Keratinocyte (primary cell): ENCODE measurements around the gene CAMP. TPM values are rescaled to one million over a fixed set of nuclear protein-coding genes. Genes with fewer than 3 reads are reported as not detected.

Experiments used
- DNase-seq: peaks from one replicate; pipeline ENCODE4 v3.0.0-alpha.2; 2011; ENCODE audit warnings: low read depth, missing footprints, low spot score
- FAIRE-seq: peaks from 2 replicates; lab custom pipeline; 2011; peaks lifted over from hg19 to GRCh38; lab: Jason Lieb, UNC
- H2AFZ ChIP-seq: 2 replicates; pipeline ENCODE4 v1.6.0; 2012; ENCODE audit warnings: low read length, control low read depth, inconsistent platforms; ENCODE audit not compliant: control insufficient read depth
- H3K27ac ChIP-seq: 2 replicates; pipeline ENCODE4 v1.5.1; 2011; ENCODE audit warnings: low read length; ENCODE audit not compliant: control insufficient read depth, insufficient read depth
- H3K27me3 ChIP-seq: 3 replicates; pipeline ENCODE4 v1.6.0; 2011; ENCODE audit warnings: low read length; ENCODE audit not compliant: control insufficient read depth, insufficient read depth; ENCODE audit errors: extremely low read depth
- H3K36me3 ChIP-seq, 2 experiments: 2 replicates in 1 of 2; 3 replicates in 1 of 2; pipeline ENCODE4 v1.5.1; 2011; ENCODE audit warnings: low read length in 2 of 2, mild to moderate bottlenecking in 1 of 2; ENCODE audit not compliant: control insufficient read depth in 2 of 2, insufficient read depth in 2 of 2; ENCODE audit errors: extremely low read depth in 1 of 2
- H3K4me1 ChIP-seq: 3 replicates; pipeline ENCODE4 v1.5.1; 2011; ENCODE audit warnings: low read length; ENCODE audit not compliant: control insufficient read depth, insufficient read depth; ENCODE audit errors: extremely low read depth
- H3K4me2 ChIP-seq: 3 replicates; pipeline ENCODE4 v1.6.0; 2011; ENCODE audit warnings: low read depth, low read length; ENCODE audit not compliant: control insufficient read depth, insufficient read depth; ENCODE audit errors: extremely low read depth
- H3K4me3 ChIP-seq, 3 experiments: fragments of 200-600 bp in 1 of 3; sonication (generic) in 1 of 3; 2 replicates in 2 of 3; 3 replicates in 1 of 3; pipeline ENCODE4 v1.5.1; 2011 to 2016; ENCODE audit warnings: low read length in 3 of 3, mild to moderate bottlenecking in 3 of 3, control low read depth in 2 of 3, inconsistent platforms in 1 of 3, low read depth in 1 of 3, mixed read lengths in 1 of 3, mixed run types in 1 of 3, moderate library complexity in 1 of 3; ENCODE audit not compliant: control insufficient read depth in 2 of 3, insufficient read depth in 2 of 3; ENCODE audit errors: extremely low read depth in 1 of 3
- H3K79me2 ChIP-seq: 2 replicates; pipeline ENCODE4 v1.6.0; 2012; ENCODE audit warnings: low read length; ENCODE audit not compliant: control insufficient read depth, insufficient read depth
- H3K9ac ChIP-seq: 3 replicates; pipeline ENCODE4 v1.6.0; 2011; ENCODE audit warnings: low read length; ENCODE audit not compliant: control insufficient read depth, insufficient read depth; ENCODE audit errors: extremely low read depth
- H3K9me1 ChIP-seq: 3 replicates; pipeline ENCODE4 v1.6.0; 2011; ENCODE audit warnings: low read length; ENCODE audit not compliant: control insufficient read depth, insufficient read depth; ENCODE audit errors: extremely low read depth
- H3K9me3 ChIP-seq: 2 replicates; pipeline ENCODE4 v1.5.1; 2012; ENCODE audit warnings: low read depth, low read length; ENCODE audit not compliant: control insufficient read depth
- H4K20me1 ChIP-seq: 3 replicates; pipeline ENCODE4 v1.6.0; 2011; ENCODE audit warnings: low read length; ENCODE audit not compliant: control insufficient read depth, insufficient read depth; ENCODE audit errors: extremely low read depth
- EZH2 ChIP-seq: IDR thresholded peaks from one replicate; pipeline ENCODE4 v1.6.1; 2012; ENCODE audit warnings: inconsistent platforms, mild to moderate bottlenecking, low read length, moderate library complexity
- dilution Hi-C: fragments of 300-500 bp; cut with MboI; formaldehyde crosslinking; loops from one replicate; pipeline ENCODE4 v1.7.0; 2020; ENCODE audit warnings: low sequenced_read_pairs; ENCODE audit not compliant: extremely low pct_ligation_motif_present
- polyA plus RNA-seq, 5 experiments: library from polyadenylated mRNA; depleted of rRNA in 3 of 5; stranded (reverse) in 3 of 5; stranded (forward) in 1 of 5; unstranded in 1 of 5; fragments of >200 nt; gene quantifications; 1 replicate in 1 of 5; 2 replicates in 3 of 5; 3 replicates in 1 of 5; pipeline versions ENCODE4 v1.2.1 to v1.2.3, GENCODE V29; 2011 to 2012; ENCODE audit warnings: missing spikeins in 2 of 5, low read depth in 1 of 5, low replicate concordance in 1 of 5
- TF ChIP-seq, protein P1 (sequence below), 3 experiments: IDR thresholded peaks in 1 of 3; conservative IDR thresholded peaks in 1 of 3; optimal IDR thresholded peaks in 1 of 3; 2 replicates in 2 of 3; 3 replicates in 1 of 3; pipeline versions ENCODE3 to v1.5.1; 2011; ENCODE audit warnings: low read length in 3 of 3, mild to moderate bottlenecking in 3 of 3, moderate library complexity in 2 of 3, control low read depth in 1 of 3, inconsistent platforms in 1 of 3; ENCODE audit not compliant: insufficient read depth in 2 of 3; ENCODE audit errors: extremely low read depth in 1 of 3

CAMP gene
- polyA plus RNA-seq, 1 donor (not counting 4 experiments of a cell fraction or from before 2014, with no cell fraction given): 0.66 TPM

DNA sequence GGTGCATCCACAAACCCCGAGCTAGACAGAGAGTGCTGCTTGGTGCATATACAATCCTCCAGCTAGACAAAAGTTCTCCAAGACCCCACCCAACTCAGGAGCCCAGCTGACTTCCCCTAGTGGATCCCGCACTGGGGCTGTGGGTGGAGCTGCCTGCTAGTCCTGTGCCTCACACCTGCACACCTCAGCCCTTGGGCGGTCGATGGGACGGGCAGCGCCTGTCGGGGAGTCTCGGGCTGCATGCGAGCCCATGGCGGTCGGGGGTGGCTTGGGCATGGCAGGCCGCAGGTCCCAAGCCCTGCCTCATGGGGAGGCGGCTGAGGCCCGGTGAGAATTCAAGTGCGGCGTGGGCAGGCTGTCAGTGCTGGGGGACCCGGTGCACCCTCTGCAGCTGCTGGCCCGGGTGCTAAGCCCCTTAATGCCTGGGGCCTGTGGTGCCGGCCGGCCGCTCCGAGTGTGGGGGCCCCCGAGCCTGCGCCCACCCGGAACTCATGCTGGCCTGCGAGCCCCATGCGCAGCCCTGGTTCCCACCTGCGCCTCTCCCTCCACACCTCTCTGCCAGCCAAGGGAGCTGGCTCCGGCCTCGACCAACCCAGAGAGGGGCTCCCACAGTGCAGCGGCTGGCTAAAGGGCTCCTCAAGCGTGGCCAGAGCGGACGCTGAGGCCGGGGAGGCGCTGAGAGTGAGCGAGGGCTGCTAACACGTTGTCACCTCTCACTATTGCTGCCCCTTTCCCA, 48.6 kb downstream of the CAMP start:
- TF ChIP-seq, protein P1, sequence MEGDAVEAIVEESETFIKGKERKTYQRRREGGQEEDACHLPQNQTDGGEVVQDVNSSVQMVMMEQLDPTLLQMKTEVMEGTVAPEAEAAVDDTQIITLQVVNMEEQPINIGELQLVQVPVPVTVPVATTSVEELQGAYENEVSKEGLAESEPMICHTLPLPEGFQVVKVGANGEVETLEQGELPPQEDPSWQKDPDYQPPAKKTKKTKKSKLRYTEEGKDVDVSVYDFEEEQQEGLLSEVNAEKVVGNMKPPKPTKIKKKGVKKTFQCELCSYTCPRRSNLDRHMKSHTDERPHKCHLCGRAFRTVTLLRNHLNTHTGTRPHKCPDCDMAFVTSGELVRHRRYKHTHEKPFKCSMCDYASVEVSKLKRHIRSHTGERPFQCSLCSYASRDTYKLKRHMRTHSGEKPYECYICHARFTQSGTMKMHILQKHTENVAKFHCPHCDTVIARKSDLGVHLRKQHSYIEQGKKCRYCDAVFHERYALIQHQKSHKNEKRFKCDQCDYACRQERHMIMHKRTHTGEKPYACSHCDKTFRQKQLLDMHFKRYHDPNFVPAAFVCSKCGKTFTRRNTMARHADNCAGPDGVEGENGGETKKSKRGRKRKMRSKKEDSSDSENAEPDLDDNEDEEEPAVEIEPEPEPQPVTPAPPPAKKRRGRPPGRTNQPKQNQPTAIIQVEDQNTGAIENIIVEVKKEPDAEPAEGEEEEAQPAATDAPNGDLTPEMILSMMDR (optimal IDR thresholded peaks at IDR 0.05 in 1 of 3, IDR thresholded peaks at IDR 0.05 in 1 of 3, conservative IDR thresholded peaks at IDR 0.05 in 1 of 3; ENCODE audit: extremely low read depth in 1 of 3, insufficient read depth in 2 of 3, low read length in 3 of 3): no peak
- TF ChIP-seq EZH2: no peak
- Histone ChIP-seq H3K4me2 (no peak overlapping the region), H3K4me1 (peaks cover 38% of the 10 kb centered on the region), H3K9me3 (no peaks in the 10 kb centered on the region), H3K4me3 (no peak overlapping the region), H3K9me1 (no peaks in the 10 kb centered on the region), H3K27ac (no peak overlapping the region), H4K20me1 (no peaks in the 10 kb centered on the region), H3K79me2 (no peaks in the 10 kb centered on the region), H2AFZ (no peak overlapping the region), H3K36me3 (peaks cover 0 to 10% of the 10 kb centered on the region in 2 experiments), H3K27me3 (no peaks in the 10 kb centered on the region), H3K9ac (no peak overlapping the region)
- no peak for FAIRE-seq
- no peak for DNase-seq
- dilution Hi-C loops: loop anchor here (25.0 kb wide), 1 partner anchor 165 kb away; the partner anchor contains the start of genes ATRIP, CCDC51, PLXNB1 and TMA7

DNA sequence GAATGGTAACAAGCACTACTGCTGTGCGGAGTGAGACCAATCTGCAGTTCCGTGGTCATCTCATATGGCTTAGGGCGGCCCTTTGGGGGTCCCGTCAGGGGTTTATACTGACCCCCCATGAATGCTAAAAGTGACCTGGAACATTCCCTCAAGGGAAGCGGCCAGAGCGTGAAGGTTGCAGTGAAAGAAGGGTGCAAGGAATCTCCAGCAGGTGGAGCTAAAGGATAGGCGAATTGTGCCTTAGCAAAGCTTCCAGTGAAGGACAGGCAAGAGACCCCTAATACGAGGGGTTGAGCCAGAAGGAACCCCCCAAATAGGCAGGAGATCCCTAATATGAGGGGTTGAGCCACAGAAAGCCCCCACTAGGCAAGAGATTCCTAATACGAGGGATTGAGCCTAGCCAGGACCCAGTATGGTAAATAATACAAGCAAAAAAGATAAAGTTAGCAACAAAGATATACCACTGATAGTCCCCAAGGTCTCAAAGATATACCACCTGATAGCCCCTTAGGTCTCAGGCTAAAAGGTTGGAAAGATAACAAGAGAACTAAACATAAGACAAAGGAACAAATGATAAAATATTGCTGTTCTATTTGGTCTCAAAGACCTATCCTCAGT, 50.4 kb downstream of the CAMP start:
- H3K36me3 ChIP-seq: peaks cover 0 to 10% of the 10 kb centered on the region in 2 experiments
- H4K20me1 ChIP-seq: no peaks in the 10 kb centered on the region
- no peak overlapping the region for H3K27ac ChIP-seq
- H3K4me3 ChIP-seq: no peak overlapping the region
- no peaks in the 10 kb centered on the region for H3K79me2 ChIP-seq
- dilution Hi-C loops: loop anchor here (25.0 kb wide), 1 partner anchor 164 kb away; the partner anchor contains the start of genes ATRIP, CCDC51, PLXNB1 and TMA7
- H3K4me1 ChIP-seq: peaks cover 22% of the 10 kb centered on the region
- H3K9ac ChIP-seq: no peak overlapping the region
- H3K9me3 ChIP-seq: no peaks in the 10 kb centered on the region
- no peak for DNase-seq
- FAIRE-seq: peak; percentile 64
- no peak overlapping the region for H2AFZ ChIP-seq
- TF ChIP-seq, protein P1 (optimal IDR thresholded peaks at IDR 0.05 in 1 of 3, IDR thresholded peaks at IDR 0.05 in 1 of 3, conservative IDR thresholded peaks at IDR 0.05 in 1 of 3; ENCODE audit: extremely low read depth in 1 of 3, insufficient read depth in 2 of 3, low read length in 3 of 3): peak; percentile 80 to 90 (median 80)
- TF ChIP-seq EZH2: no peak
- H3K27me3 ChIP-seq: no peaks in the 10 kb centered on the region
- H3K4me2 ChIP-seq: no peak overlapping the region
- no peaks in the 10 kb centered on the region for H3K9me1 ChIP-seq
